Measurements from ENCODE around the gene LBH.

- TF ChIP-seq REST (IDR thresholded peaks at IDR 0.05; ENCODE audit: low read depth, low read length) (no peak), ZBTB33 (IDR thresholded peaks at IDR 0.05; ENCODE audit: borderline replicate concordance, low read depth) (no peak), CTCF (IDR thresholded peaks at IDR 0.05) (no peak), TCF12 (IDR thresholded peaks at IDR 0.05) (no peak), YY1 (IDR thresholded peaks at IDR 0.05; ENCODE audit: low read depth) (no peak), RXRA (IDR thresholded peaks at IDR 0.05; ENCODE audit: borderline replicate concordance, low read depth) (no peak), TAF1 (IDR thresholded peaks at IDR 0.05; ENCODE audit: borderline replicate concordance, low read depth, low read length) (no peak), FOXJ3 (CRISPR knock-in tag; IDR thresholded peaks at IDR 0.05) (no peak), MAX (IDR thresholded peaks at IDR 0.05; ENCODE audit: low read depth) (no peak), POLR2AphosphoS5 (IDR thresholded peaks at IDR 0.05; ENCODE audit: low read depth, low read length) (no peak), FOSL2 (IDR thresholded peaks at IDR 0.05; ENCODE audit: borderline replicate concordance, low read depth) (no peak), GABPA (IDR thresholded peaks at IDR 0.05; ENCODE audit: low read depth) (no peak), RCOR1 (IDR thresholded peaks at IDR 0.05; ENCODE audit: low read length) (no peak)
Observed at GRCh38 chr2:30219886-30220875, 11.2 kb upstream of the LBH start.

All from SK-N-SH (cell line).